GM12878 (cell line): ENCODE results near the gene KCNAB2. TPM values are rescaled to one million over a fixed set of nuclear protein-coding genes. Genes with fewer than 3 reads are reported as not detected.
"Not testable (repeated sequence)": the region's sequence is repeated elsewhere in the genome, so short reads cannot be mapped to it uniquely, and the experiment has no call there.

Experiments used
- ATAC-seq: fragments of 200-7000 bp; cut with Tn5 transposase; 3 replicates; pipeline ENCODE4 v1.9.1; 2020; ENCODE audit warnings: mild to moderate bottlenecking, moderate library complexity
- BruUV-seq: library from RNA; stranded (reverse); fragments of 400-500 nt; replicated peaks from 2 replicates; lab custom pipeline; 2021; lab: Mats Ljungman, UMichigan
- CTCF ChIA-PET: fragments of 300-600 bp; sonication (Branson Sonifier 250); formaldehyde crosslinking; extraction: SDS; loops from one replicate; lab custom pipeline; 2021; ENCODE audit warnings: inconsistent platforms; lab: Yijun Ruan, JAX
- POLR2A ChIA-PET: fragments of 350-600 bp; formaldehyde crosslinking; extraction: SDS; loops from one replicate; lab custom pipeline; 2021; ENCODE audit warnings: inconsistent platforms; lab: Charles Lee
- RAD21 ChIA-PET: fragments of 300-600 bp; sonication (Branson Sonifier 250); formaldehyde crosslinking; loops from one replicate; lab custom pipeline; 2023; ENCODE audit warnings: antibody characterized with exemption; ENCODE audit not compliant: unreplicated experiment; lab: Charles Lee
- SMC1A ChIA-PET: fragments of 300-600 bp; sonication (Branson Sonifier 250); formaldehyde crosslinking; loops from one replicate; lab custom pipeline; 2023; ENCODE audit not compliant: unreplicated experiment, uncharacterized antibody; lab: Charles Lee
- DNase-seq: peaks from one replicate; pipeline ENCODE4 v3.0.0-alpha.2; 2011; ENCODE audit warnings: low read depth, low spot score
- FAIRE-seq: peaks from 3 replicates; lab custom pipeline; 2011; peaks lifted over from hg19 to GRCh38; lab: Jason Lieb, UNC
- H2AFZ ChIP-seq: 2 replicates; pipeline ENCODE4 v1.6.0; 2011; ENCODE audit warnings: low read depth, low read length, control low read depth; ENCODE audit not compliant: control insufficient read depth
- H3K27ac ChIP-seq: 2 replicates; pipeline ENCODE4 v1.5.1; 2011; ENCODE audit warnings: control low read depth; ENCODE audit not compliant: control insufficient read depth, insufficient read depth
- H3K27me3 ChIP-seq, 2 experiments: replicated peaks in 1 of 2; 2 replicates each; pipeline versions ENCODE4 v1.6.0 to v1.6.1; 2011; ENCODE audit warnings: low read length in 1 of 2; ENCODE audit not compliant: control insufficient read depth in 2 of 2, insufficient read depth in 2 of 2
- H3K36me3 ChIP-seq, 2 experiments: 2 replicates each; pipeline ENCODE4 v1.5.1; 2011; ENCODE audit warnings: low read length in 1 of 2; ENCODE audit not compliant: control insufficient read depth in 2 of 2, insufficient read depth in 2 of 2
- H3K4me1 ChIP-seq: 2 replicates; pipeline ENCODE4 v1.6.1; 2011; ENCODE audit warnings: mild to moderate bottlenecking, low read length, moderate library complexity, mixed read lengths; ENCODE audit not compliant: control insufficient read depth, insufficient read depth
- H3K4me2 ChIP-seq: 2 replicates; pipeline ENCODE4 v1.6.0; 2011; ENCODE audit warnings: control low read depth; ENCODE audit not compliant: control insufficient read depth, insufficient read depth
- H3K4me3 ChIP-seq: fragments of 200-600 bp; sonication (generic); 2 replicates; pipeline ENCODE4 v1.5.1; 2016
- H3K79me2 ChIP-seq: 2 replicates; pipeline ENCODE4 v1.6.0; 2011; ENCODE audit warnings: low read length; ENCODE audit not compliant: control insufficient read depth, insufficient read depth
- H3K9ac ChIP-seq: 2 replicates; pipeline ENCODE4 v1.8.0; 2011; ENCODE audit warnings: low read length, control low read depth, mixed read lengths; ENCODE audit not compliant: control insufficient read depth, insufficient read depth
- H3K9me3 ChIP-seq: replicated peaks from 3 replicates; pipeline ENCODE4 v1.5.1; 2011; ENCODE audit warnings: mild to moderate bottlenecking, low read length; ENCODE audit not compliant: control insufficient read depth, insufficient read depth
- H4K20me1 ChIP-seq: 2 replicates; pipeline ENCODE4 v1.6.0; 2011; ENCODE audit not compliant: control insufficient read depth, insufficient read depth
- BHLHE40 ChIP-seq, 2 experiments: fragments of 450-650 bp in 1 of 2; IDR thresholded peaks; 2 replicates each; pipeline ENCODE4 v1.6.1; 2011 to 2017; ENCODE audit warnings: low read depth in 2 of 2, borderline replicate concordance in 1 of 2, improper control_type of control experiment in 1 of 2, low read length in 1 of 2, mild to moderate bottlenecking in 1 of 2
- CBX5 ChIP-seq: sonication (generic); IDR thresholded peaks from 2 replicates; pipeline ENCODE4 v1.6.1; 2016; ENCODE audit warnings: low read depth, moderate library complexity, mild to moderate bottlenecking, inconsistent platforms
- ETV6 ChIP-seq, 2 experiments: fragments of 450-650 bp in 1 of 2; IDR thresholded peaks in 1 of 2; conservative IDR thresholded peaks in 1 of 2; 2 replicates each; pipeline ENCODE4 v1.6.1; 2014; ENCODE audit warnings: antibody characterized with exemption in 1 of 2, borderline replicate concordance in 1 of 2, low read depth in 1 of 2, mild to moderate bottlenecking in 1 of 2, moderate library complexity in 1 of 2
- GATAD2B ChIP-seq: fragments of 450-650 bp; conservative IDR thresholded peaks from 2 replicates; pipeline ENCODE4 v1.6.1; 2017; ENCODE audit warnings: low read depth, mild to moderate bottlenecking, moderate library complexity
- IKZF2 ChIP-seq, 2 experiments: fragments of 450-650 bp; IDR thresholded peaks; 2 replicates each; pipeline ENCODE4 v1.6.1; 2017; ENCODE audit warnings: mild to moderate bottlenecking in 2 of 2, moderate library complexity in 2 of 2
- IRF4 ChIP-seq: IDR thresholded peaks from 2 replicates; pipeline ENCODE4 v1.6.1; 2011; ENCODE audit warnings: low read depth, low read length
- KDM1A ChIP-seq: fragments of 200-600 bp; sonication (generic); IDR thresholded peaks from 2 replicates; pipeline ENCODE4 v1.6.1; 2016; ENCODE audit warnings: borderline replicate concordance
- ZNF217 ChIP-seq: fragments of 450-650 bp; IDR thresholded peaks from 2 replicates; pipeline ENCODE4 v1.6.1; 2017; ENCODE audit warnings: antibody characterized with exemption, mild to moderate bottlenecking
- WGBS: methylation state at CpG from one replicate; pipeline ENCODE4 v1.1.6; 2016; ENCODE audit warnings: low lambda C conversion rate; ENCODE audit not compliant: insufficient replicate concordance, insufficient coverage; ENCODE audit errors: missing lambda C conversion rate; 5-methylcytosine and 5-hydroxymethylcytosine counted together
- in situ Hi-C: fragments of 300-500 bp; cut with MboI; formaldehyde crosslinking; loops from 9 replicates; pipeline ENCODE4 v1.14.3; 2018; ENCODE audit warnings: mixed read lengths
- intact Hi-C: fragments of 100-400 bp; cut with micrococcal nuclease; formaldehyde crosslinking; loops from one replicate; pipeline ENCODE4 v1.14.2; 2022; ENCODE audit not compliant: unreplicated experiment
- polyA plus RNA-seq, 11 experiments: library from polyadenylated mRNA; depleted of rRNA in 4 of 11; unstranded in 6 of 11; stranded (reverse) in 5 of 11; fragments of >200 nt; fragmentation: Nextera tagmentation in 4 of 11; fragmentation: Illumina TruSeq in 1 of 11; extraction: Ambion mirVana in 4 of 11; extraction: Trizol in 1 of 11; gene quantifications; 1 replicate in 1 of 11; 2 replicates in 10 of 11; pipeline versions ENCODE4 v1.2.1 to v1.2.3, GENCODE V29; 2011 to 2016; ENCODE audit warnings: inconsistent platforms in 2 of 11, missing spikeins in 2 of 11, low read depth in 1 of 11
- total RNA-seq, 4 experiments: library from RNA; depleted of rRNA in 3 of 4; stranded (reverse); fragments of >200 nt in 3 of 4; fragmentation: Illumina TruSeq in 1 of 4; extraction: Trizol in 1 of 4; gene quantifications; 2 replicates each; pipeline versions ENCODE4 v1.2.1 to v1.2.3, GENCODE V29; 2013 to 2021

Gene KCNAB2
- total and polyA plus RNA-seq, 10 of the 15 experiments (the other 5 are each of a cell fraction or from before 2014, with no cell fraction given): 2.9 to 123 (median 62.4) TPM

GRCh38 chr1:6062670-6063069 is 17.0 kb downstream of the KCNAB2 start:
- POLR2A ChIA-PET: no interaction called here

GRCh38 chr1:6063532-6064053 is 17.9 kb downstream of the KCNAB2 start:
- CTCF ChIA-PET, RAD21 ChIA-PET, H3K27me3 ChIP-seq, intact Hi-C loops, in situ Hi-C loops, H4K20me1 ChIP-seq, H3K9ac ChIP-seq, ATAC-seq, H3K4me1 ChIP-seq, H3K79me2 ChIP-seq, H3K36me3 ChIP-seq, H3K27ac ChIP-seq, FAIRE-seq, H2AFZ ChIP-seq, BruUV-seq, H3K4me2 ChIP-seq, H3K9me3 ChIP-seq, DNase-seq, H3K4me3 ChIP-seq, SMC1A ChIA-PET: not testable (repeated sequence)
- POLR2A ChIA-PET: interaction anchor here (0.7 kb wide), 1 partner anchor 292 kb away, joined by 5 read pairs; no protein-coding TSS in a partner anchor
- over 99% methylated on average over 7 of the region's 7 CpGs for WGBS

More at GRCh38 chr1:6062670-6063069, 17.0 kb downstream of the KCNAB2 start:
- intact Hi-C loops: no loop called here
- Histone ChIP-seq H3K27me3 (no peaks in the 10 kb centered on the region), H3K79me2 (no peaks in the 10 kb centered on the region), H3K9ac (no peak overlapping the region), H3K4me2 (no peak overlapping the region), H3K4me3 (no peak overlapping the region), H4K20me1 (no peaks in the 10 kb centered on the region), H3K36me3 (peaks cover 2 to 4% of the 10 kb centered on the region in 2 experiments; a peak in 3 of 4 replicates), H3K4me1 (no peaks in the 10 kb centered on the region), H3K9me3 (no peaks in the 10 kb centered on the region), H2AFZ (no peak overlapping the region), H3K27ac (no peak overlapping the region)
- in situ Hi-C loops: no loop called here
- FAIRE-seq (no peak), DNase-seq (no peak), ATAC-seq (no peak)
- WGBS: 98% methylated on average over 6 of the region's 6 CpGs
- SMC1A ChIA-PET: interaction anchor here (0.6 to 1.2 kb wide), 3 partner anchors 32 to 865 kb away, joined by 3 to 4 read pairs (median 3); no protein-coding TSS in a partner anchor
- BruUV-seq: no TSS peak
- CTCF ChIA-PET: interaction anchor here (0.6 kb wide), 1 partner anchor 90 kb away, joined by 3 read pairs; no protein-coding TSS in a partner anchor
- RAD21 ChIA-PET: no interaction called here
- TF ChIP-seq IRF4: no peak
- no peak for TF ChIP-seq ETV6 (conservative IDR thresholded peaks at IDR 0.05 in 1 of 2, IDR thresholded peaks at IDR 0.05 in 1 of 2; ENCODE audit: borderline replicate concordance in 1 of 2, low read depth in 1 of 2)
- no peak for TF ChIP-seq CBX5
- no peak for TF ChIP-seq GATAD2B
- no peak for TF ChIP-seq ZNF217
- no peak for TF ChIP-seq KDM1A
- no peak for TF ChIP-seq IKZF2 (IDR thresholded peaks at IDR 0.05)
- TF ChIP-seq BHLHE40 (IDR thresholded peaks at IDR 0.05; ENCODE audit: borderline replicate concordance in 1 of 2, low read depth in 2 of 2, low read length in 1 of 2): no peak
